HFFc6 (cell line): ENCODE results near the gene GAS2L2. TPM values are rescaled to one million over a fixed set of nuclear protein-coding genes. Genes with fewer than 3 reads are reported as not detected.
A peak's percentile ranks its signal among the peaks of the same experiment; 100 is the strongest.

ENCODE experiments used
- DNase-seq: peaks from one replicate; pipeline ENCODE4 v3.0.0-alpha.2; 2018
- H3K27ac Mint-ChIP-seq: 2 replicates; pipeline ENCODE4 v1.8.0; 2020; ENCODE audit warnings: mild to moderate bottlenecking, mixed read lengths
- H3K27me3 Mint-ChIP-seq: 2 replicates; pipeline ENCODE4 v1.8.0; 2021; ENCODE audit warnings: mild to moderate bottlenecking, moderate library complexity, mixed read lengths; ENCODE audit not compliant: insufficient read depth
- H3K36me3 Mint-ChIP-seq: 2 replicates; pipeline ENCODE4 v1.8.0; 2021; ENCODE audit warnings: low read depth, mixed read lengths
- H3K4me1 Mint-ChIP-seq: 2 replicates; pipeline ENCODE4 v1.8.0; 2020; ENCODE audit warnings: low read depth, mixed read lengths
- H3K4me3 Mint-ChIP-seq: 2 replicates; pipeline ENCODE4 v1.8.0; 2020; ENCODE audit warnings: mild to moderate bottlenecking, moderate library complexity, mixed read lengths
- H3K9me3 Mint-ChIP-seq: 2 replicates; pipeline ENCODE4 v1.8.0; 2020; ENCODE audit warnings: mild to moderate bottlenecking, mixed read lengths
- total RNA-seq, 6 experiments: library from RNA; stranded (reverse); fragmentation: NEBNext Ultra II Directional; extraction: Animal tissue kit (Norgen Biotek cat#: 25700); gene quantifications; 2 replicates in 1 of 6; 3 replicates in 5 of 6; pipeline ENCODE4 v1.2.3, GENCODE V29; 2021
- TF ChIP-seq, protein P1 (sequence below): fragments of 200-600 bp; sonication (generic); IDR thresholded peaks from 2 replicates; pipeline ENCODE4 v1.5.0; 2021; ENCODE audit warnings: antibody characterized with exemption, mild to moderate bottlenecking

Gene GAS2L2
- total RNA-seq, 6 experiments from 2014 or later = not detected

DNA sequence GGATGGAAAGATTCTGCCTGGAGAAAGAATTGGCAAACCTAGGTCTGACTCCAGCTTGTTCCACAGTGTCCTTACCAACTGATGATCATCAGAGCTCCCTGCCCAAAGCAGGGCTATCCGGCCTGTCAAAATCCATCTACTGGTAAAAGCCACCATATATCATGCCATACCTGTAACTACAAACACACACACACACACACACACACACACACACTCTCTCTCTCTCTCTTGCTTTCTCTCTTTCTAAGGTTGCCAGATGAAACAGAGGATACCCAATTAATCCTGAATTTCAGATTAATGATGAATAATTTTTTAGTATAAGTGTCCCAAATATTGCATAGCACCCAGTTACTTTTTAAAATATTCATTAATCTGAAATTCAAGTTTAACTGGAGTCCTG is 43.9 kb upstream of the GAS2L2 start:
- Mint-ChIP-seq H3K4me3 (no peak overlapping the region), H3K9me3 (no peaks in the 10 kb centered on the region), H3K36me3 (no peaks in the 10 kb centered on the region), H3K27me3 (peaks cover 50% of the 10 kb centered on the region), H3K27ac (no peak overlapping the region), H3K4me1 (peaks cover 23% of the 10 kb centered on the region)
- TF ChIP-seq, protein P1, sequence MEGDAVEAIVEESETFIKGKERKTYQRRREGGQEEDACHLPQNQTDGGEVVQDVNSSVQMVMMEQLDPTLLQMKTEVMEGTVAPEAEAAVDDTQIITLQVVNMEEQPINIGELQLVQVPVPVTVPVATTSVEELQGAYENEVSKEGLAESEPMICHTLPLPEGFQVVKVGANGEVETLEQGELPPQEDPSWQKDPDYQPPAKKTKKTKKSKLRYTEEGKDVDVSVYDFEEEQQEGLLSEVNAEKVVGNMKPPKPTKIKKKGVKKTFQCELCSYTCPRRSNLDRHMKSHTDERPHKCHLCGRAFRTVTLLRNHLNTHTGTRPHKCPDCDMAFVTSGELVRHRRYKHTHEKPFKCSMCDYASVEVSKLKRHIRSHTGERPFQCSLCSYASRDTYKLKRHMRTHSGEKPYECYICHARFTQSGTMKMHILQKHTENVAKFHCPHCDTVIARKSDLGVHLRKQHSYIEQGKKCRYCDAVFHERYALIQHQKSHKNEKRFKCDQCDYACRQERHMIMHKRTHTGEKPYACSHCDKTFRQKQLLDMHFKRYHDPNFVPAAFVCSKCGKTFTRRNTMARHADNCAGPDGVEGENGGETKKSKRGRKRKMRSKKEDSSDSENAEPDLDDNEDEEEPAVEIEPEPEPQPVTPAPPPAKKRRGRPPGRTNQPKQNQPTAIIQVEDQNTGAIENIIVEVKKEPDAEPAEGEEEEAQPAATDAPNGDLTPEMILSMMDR = no peak
- DNase-seq = no peak

DNA sequence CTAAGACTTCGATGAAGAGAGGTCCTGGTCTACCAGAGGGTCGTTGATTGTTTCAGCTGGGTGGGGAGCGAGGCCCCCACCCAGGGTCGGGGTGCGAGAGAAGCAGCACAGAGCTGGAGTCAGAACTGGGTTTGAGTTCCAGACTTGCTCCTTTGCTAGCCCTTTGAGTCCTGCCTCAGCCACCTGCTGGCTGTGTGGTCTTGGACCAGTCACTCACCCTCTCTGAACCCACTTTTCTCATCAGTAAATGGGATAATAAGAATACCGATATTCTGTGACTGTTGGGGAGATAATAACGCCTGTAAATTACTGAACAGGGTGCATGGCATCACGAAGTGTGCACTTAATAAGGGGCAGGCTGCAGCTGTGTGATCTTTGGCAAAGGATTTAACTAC is 42.8 kb upstream of the GAS2L2 start:
- TF ChIP-seq, protein P1 = no peak
- Mint-ChIP-seq H3K27me3 (peaks cover 53% of the 10 kb centered on the region), H3K36me3 (no peaks in the 10 kb centered on the region), H3K27ac (no peak overlapping the region), H3K4me1 (peaks cover 20% of the 10 kb centered on the region), H3K4me3 (peak overlapping the region; percentile 32), H3K9me3 (no peaks in the 10 kb centered on the region)
- DNase-seq = no peak

DNA sequence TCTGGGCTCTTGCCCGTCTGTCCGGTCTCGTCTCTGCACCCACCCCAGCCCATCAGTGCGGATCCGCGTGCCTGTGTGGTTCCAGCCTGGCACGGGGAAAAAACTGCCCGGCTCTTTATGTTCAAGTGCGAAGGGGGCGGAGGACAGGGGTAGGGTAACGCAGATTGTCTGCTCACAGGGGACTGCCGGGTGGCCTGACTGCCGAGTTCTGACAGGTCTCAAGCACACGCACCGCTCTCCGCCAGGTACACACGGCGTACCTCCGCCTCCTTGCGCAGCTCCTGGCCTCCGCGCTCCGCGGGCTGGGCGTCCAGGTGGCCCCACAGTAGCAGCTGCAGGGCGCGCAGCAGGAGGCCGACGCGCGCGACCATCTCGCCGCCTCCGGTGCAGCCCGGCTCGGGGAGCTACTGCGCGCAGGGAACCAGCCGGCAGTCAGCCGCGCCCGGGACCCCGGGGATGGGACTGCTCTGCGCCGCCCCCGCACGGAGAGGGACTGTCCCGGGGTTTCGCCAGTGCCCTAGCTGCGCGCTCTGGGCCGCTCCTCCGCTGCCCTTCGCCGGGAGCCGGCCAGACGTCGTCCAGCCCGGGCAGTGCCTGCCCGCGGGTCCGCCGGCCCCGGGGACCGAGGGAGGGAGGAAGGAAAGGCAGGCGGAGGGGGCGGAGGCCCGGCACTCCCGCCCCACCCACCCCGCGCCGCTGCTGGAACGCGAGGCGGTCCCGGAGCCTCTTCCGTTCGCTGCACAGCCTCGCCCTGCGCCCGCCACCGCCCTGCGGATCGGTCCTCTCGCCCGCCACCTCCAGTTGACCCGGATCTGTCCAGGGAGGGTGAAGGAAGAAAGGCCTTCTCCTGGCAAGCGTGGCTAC is 42.2 kb upstream of the GAS2L2 start, which contains the start of gene MMP28:
Gene MMP28, minus strand, starts transcription at position 635 of the 864 bp plus-strand sequence. Its CDS starts 264 bp downstream, at position 371.
- Mint-ChIP-seq H3K4me3 (peak within 1 kb of the TSS; percentile 32), H3K4me1 (peaks cover 21% of the 10 kb centered on the region), H3K36me3 (no peaks in the 10 kb centered on the region), H3K27me3 (peaks cover 49% of the 10 kb centered on the region), H3K9me3 (no peaks in the 10 kb centered on the region), H3K27ac (no peak within 1 kb of the TSS)
- TF ChIP-seq, protein P1 = no peak
- no peak for DNase-seq

DNA sequence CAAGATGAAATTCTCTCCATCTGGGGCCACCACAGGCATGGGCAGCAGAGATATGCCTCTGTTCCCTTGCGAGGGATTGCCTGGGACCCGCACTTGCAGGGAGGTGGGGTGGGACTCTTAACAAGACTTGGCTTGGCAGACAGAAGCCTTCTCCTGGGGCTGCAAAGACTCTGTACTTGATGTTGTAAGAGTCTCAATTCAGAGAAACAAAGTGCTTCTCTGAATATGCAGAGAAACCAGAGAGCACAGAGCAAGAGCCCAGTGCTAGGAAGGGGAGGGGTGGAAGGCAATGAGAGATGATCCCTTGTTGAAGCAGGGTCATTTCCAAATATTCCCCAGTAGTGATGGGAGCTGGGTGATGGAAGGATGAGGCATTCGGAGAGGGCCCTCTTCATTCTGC is 40.2 kb upstream of the GAS2L2 start:
- Mint-ChIP-seq H3K36me3 (no peaks in the 10 kb centered on the region), H3K4me3 (no peak overlapping the region), H3K4me1 (peaks cover 27% of the 10 kb centered on the region), H3K9me3 (no peaks in the 10 kb centered on the region), H3K27me3 (peaks cover 37% of the 10 kb centered on the region), H3K27ac (no peak overlapping the region)
- TF ChIP-seq, protein P1 = no peak
- DNase-seq = no peak

DNA sequence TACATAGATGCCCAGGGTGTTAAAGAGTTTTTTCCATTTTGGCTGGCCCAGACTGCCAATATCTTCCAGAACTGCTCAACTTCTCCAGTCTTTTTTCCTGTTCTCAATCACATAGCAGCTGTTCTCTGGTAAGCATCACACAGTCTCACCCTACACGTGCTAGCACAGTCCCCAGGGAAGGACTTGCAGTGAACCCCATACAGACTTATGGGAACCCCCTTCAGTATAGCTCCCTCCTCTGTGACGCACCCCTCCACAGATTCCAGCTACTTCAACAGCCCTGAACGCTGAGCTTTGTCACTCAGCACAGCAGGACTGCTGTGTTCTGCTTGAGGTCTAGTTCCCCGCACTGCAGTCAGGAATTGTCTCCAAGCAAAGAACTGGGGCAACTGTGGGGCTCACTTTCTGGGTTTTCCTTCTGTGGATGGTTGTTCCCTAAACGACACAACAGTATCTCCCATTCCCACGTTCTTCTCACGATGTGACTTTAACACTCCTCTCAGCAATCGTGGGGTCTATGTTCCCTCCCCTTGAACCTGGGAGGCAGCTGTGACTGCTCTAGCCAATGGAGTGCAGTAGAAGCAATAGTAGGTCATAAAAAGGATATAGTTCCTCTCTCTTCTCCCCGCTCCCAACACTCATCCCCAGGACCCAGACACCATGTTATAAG is 38.8 kb upstream of the GAS2L2 start:
- Mint-ChIP-seq H3K27ac (no peak overlapping the region), H3K36me3 (no peaks in the 10 kb centered on the region), H3K27me3 (peaks cover 25% of the 10 kb centered on the region), H3K9me3 (no peaks in the 10 kb centered on the region), H3K4me3 (no peak overlapping the region), H3K4me1 (peaks cover 41% of the 10 kb centered on the region)
- DNase-seq = no peak
- TF ChIP-seq, protein P1 = no peak
